SK-N-SH treated with all-trans-retinoic acid at 6 μM for 48 hours (cell line): ENCODE data around the gene GAB4.
"Not testable (repeated sequence)": the region's sequence is repeated elsewhere in the genome, so short reads cannot be mapped to it uniquely, and the experiment has no call there.

Source experiments
- ATAC-seq: fragments of 200-7000 bp; cut with Tn5 transposase; 3 replicates; pipeline ENCODE4 v1.9.1; 2020; ENCODE audit warnings: mild to moderate bottlenecking, moderate library complexity
- ARNTL ChIP-seq: fragments of 450-650 bp; formaldehyde crosslinking; IDR thresholded peaks from 2 replicates; pipeline ENCODE4 v1.5.0; 2020; ENCODE audit warnings: low read depth, mild to moderate bottlenecking, moderate library complexity, borderline replicate concordance
- BACH2 ChIP-seq: fragments of 250-450 bp; sonication (Bioruptor Pico); IDR thresholded peaks from 2 replicates; pipeline ENCODE4 v1.9.0; 2021; ENCODE audit warnings: mild to moderate bottlenecking, borderline replicate concordance
- ESRRG ChIP-seq: fragments of 250-450 bp; sonication (Bioruptor Pico); IDR thresholded peaks from 2 replicates; pipeline ENCODE4 v1.6.1; 2021; ENCODE audit warnings: mild to moderate bottlenecking
- GLIS3 ChIP-seq: fragments of 250-450 bp; sonication (Bioruptor Pico); IDR thresholded peaks from 2 replicates; pipeline ENCODE4 v1.5.0; 2020; ENCODE audit warnings: mild to moderate bottlenecking, moderate library complexity
- ISL1 ChIP-seq: fragments of 250-450 bp; sonication (Bioruptor Pico); IDR thresholded peaks from 2 replicates; pipeline ENCODE4 v2.1.2; 2022; ENCODE audit warnings: mild to moderate bottlenecking, moderate library complexity
- OSR1 ChIP-seq: fragments of 250-450 bp; sonication (Bioruptor Pico); IDR thresholded peaks from 2 replicates; pipeline ENCODE4 v1.8.0; 2022; ENCODE audit warnings: moderate library complexity, mild to moderate bottlenecking, inconsistent platforms
- PATZ1 ChIP-seq: fragments of 250-450 bp; sonication (Bioruptor Pico); IDR thresholded peaks from 2 replicates; pipeline ENCODE4 v1.8.0; 2020; ENCODE audit warnings: mild to moderate bottlenecking, moderate library complexity, borderline replicate concordance
- POU6F1 ChIP-seq: fragments of 250-450 bp; sonication (Bioruptor Pico); IDR thresholded peaks from 2 replicates; pipeline ENCODE4 v1.8.0; 2021; ENCODE audit warnings: low read depth, mild to moderate bottlenecking, moderate library complexity, borderline replicate concordance
- PPARA ChIP-seq: fragments of 250-450 bp; sonication (Bioruptor Pico); IDR thresholded peaks from 2 replicates; pipeline ENCODE4 v1.5.0; 2020; ENCODE audit warnings: mild to moderate bottlenecking, borderline replicate concordance
- RARB ChIP-seq: fragments of 250-450 bp; sonication (Bioruptor Pico); IDR thresholded peaks from 2 replicates; pipeline ENCODE4 v1.8.0; 2021; ENCODE audit warnings: mild to moderate bottlenecking, moderate library complexity
- SNAI2 ChIP-seq: fragments of 250-450 bp; sonication (Bioruptor Pico); IDR thresholded peaks from 2 replicates; pipeline ENCODE4 v1.5.0; 2020; ENCODE audit warnings: mild to moderate bottlenecking, moderate library complexity
- TCF4 ChIP-seq: fragments of 250-450 bp; sonication (Bioruptor Pico); IDR thresholded peaks from 2 replicates; pipeline ENCODE4 v1.8.0; 2021; ENCODE audit warnings: mild to moderate bottlenecking, moderate library complexity, borderline replicate concordance
- TOX ChIP-seq: fragments of 250-450 bp; sonication (Bioruptor Pico); IDR thresholded peaks from 2 replicates; pipeline ENCODE4 v1.8.0; 2021; ENCODE audit warnings: mild to moderate bottlenecking, moderate library complexity, borderline replicate concordance
- TSHZ2 ChIP-seq: fragments of 250-450 bp; sonication (Bioruptor Pico); IDR thresholded peaks from 2 replicates; pipeline ENCODE4 v1.5.0; 2020; ENCODE audit warnings: mild to moderate bottlenecking, moderate library complexity
- ZC3H10 ChIP-seq: fragments of 250-450 bp; sonication (Bioruptor Pico); IDR thresholded peaks from 2 replicates; pipeline ENCODE4 v1.5.1; 2021; ENCODE audit warnings: mild to moderate bottlenecking, moderate library complexity
- ZFP3 ChIP-seq: fragments of 250-450 bp; sonication (Bioruptor Pico); IDR thresholded peaks from 2 replicates; pipeline ENCODE4 v1.5.0; 2020; ENCODE audit warnings: mild to moderate bottlenecking, moderate library complexity
- ZFP30 ChIP-seq: fragments of 450-650 bp; formaldehyde crosslinking; IDR thresholded peaks from 2 replicates; pipeline ENCODE4 v1.5.0; 2022; ENCODE audit warnings: mild to moderate bottlenecking, moderate library complexity
- ZNF565 ChIP-seq: fragments of 450-650 bp; formaldehyde crosslinking; conservative IDR thresholded peaks from 2 replicates; pipeline ENCODE4 v1.5.0; 2020; ENCODE audit warnings: low read depth, mild to moderate bottlenecking, moderate library complexity
- ZNF70 ChIP-seq: fragments of 450-650 bp; formaldehyde crosslinking; IDR thresholded peaks from 2 replicates; pipeline ENCODE4 v1.5.0; 2020; ENCODE audit warnings: mild to moderate bottlenecking, moderate library complexity
- ZNF8 ChIP-seq: fragments of 450-650 bp; formaldehyde crosslinking; IDR thresholded peaks from 2 replicates; pipeline ENCODE4 v1.5.0; 2020; ENCODE audit warnings: mild to moderate bottlenecking, moderate library complexity
- TF ChIP-seq, protein P1 (sequence below): fragments of 250-450 bp; sonication (Bioruptor Pico); IDR thresholded peaks from 2 replicates; pipeline ENCODE4 v1.5.1; 2020; ENCODE audit warnings: low read depth, mild to moderate bottlenecking, moderate library complexity

Gene GAB4

GRCh38 chr22:16915701-16916100, 92.3 kb downstream of the GAB4 start:
- TF ChIP-seq ZFP30 (CRISPR knock-in tag): no peak
- no peak for TF ChIP-seq BACH2 (CRISPR knock-in tag)
- no peak for TF ChIP-seq ESRRG (CRISPR knock-in tag)
- TF ChIP-seq TCF4: no peak
- no peak for TF ChIP-seq GLIS3 (CRISPR knock-in tag)
- TF ChIP-seq TSHZ2 (CRISPR knock-in tag): no peak
- TF ChIP-seq ARNTL: no peak
- no peak for TF ChIP-seq ZFP3
- no peak for TF ChIP-seq TOX (CRISPR knock-in tag)
- TF ChIP-seq ISL1: no peak
- no peak for TF ChIP-seq RARB (CRISPR knock-in tag)
- TF ChIP-seq PPARA (CRISPR knock-in tag): no peak
- TF ChIP-seq, protein P1, sequence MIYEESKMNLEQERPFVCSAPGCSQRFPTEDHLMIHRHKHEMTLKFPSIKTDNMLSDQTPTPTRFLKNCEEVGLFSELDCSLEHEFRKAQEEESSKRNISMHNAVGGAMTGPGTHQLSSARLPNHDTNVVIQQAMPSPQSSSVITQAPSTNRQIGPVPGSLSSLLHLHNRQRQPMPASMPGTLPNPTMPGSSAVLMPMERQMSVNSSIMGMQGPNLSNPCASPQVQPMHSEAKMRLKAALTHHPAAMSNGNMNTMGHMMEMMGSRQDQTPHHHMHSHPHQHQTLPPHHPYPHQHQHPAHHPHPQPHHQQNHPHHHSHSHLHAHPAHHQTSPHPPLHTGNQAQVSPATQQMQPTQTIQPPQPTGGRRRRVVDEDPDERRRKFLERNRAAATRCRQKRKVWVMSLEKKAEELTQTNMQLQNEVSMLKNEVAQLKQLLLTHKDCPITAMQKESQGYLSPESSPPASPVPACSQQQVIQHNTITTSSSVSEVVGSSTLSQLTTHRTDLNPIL (CRISPR knock-in tag): no peak
- no peak for TF ChIP-seq OSR1 (CRISPR knock-in tag)
- no peak for TF ChIP-seq ZNF565 (CRISPR knock-in tag)
- no peak for TF ChIP-seq ZNF70 (CRISPR knock-in tag)
- no peak for ATAC-seq

DNA sequence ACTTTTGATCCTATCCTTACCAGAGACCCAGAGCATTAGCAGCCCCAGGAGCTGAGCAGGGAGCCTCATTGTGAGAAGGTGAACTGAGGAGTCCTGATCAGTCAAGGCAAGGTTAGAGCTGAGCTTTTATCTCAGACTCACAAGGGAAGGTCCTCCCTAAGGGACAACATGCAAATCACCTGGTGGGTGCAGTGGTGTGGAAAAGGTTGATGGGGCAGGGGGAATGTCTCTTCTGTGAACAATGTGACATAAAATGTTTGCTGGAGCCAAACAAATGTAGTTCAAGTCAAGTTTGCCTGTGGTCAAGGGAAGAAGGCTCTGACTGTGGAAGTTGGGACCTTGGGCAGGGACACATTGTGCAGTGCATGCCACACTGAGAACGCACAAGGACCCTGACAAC, 93.1 kb downstream of the GAB4 start:
- not testable (repeated sequence) for ATAC-seq

DNA sequence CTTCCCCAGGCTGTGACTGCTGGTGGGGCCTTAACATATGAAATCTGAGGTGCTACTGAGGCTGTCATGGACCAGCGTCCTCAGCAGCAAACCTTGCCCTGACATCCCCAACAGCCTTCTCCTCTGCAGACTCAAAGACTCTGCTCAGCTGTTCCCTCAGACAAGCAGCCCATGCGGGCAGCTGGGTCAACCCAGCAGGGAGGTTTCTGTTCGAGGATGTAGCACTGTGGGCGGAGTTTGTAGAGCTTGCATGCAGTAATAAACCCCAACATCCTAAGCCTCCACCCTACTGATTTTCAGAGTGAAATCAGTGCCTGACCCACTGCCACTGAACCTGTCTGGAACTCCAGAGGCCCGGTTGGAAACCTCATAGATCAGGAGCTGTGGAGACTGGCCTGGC, 94.0 kb downstream of the GAB4 start:
- ATAC-seq: no peak
- TF ChIP-seq PATZ1 (CRISPR knock-in tag): no peak
- no peak for TF ChIP-seq ZFP3
- TF ChIP-seq ZNF70 (CRISPR knock-in tag): no peak
- TF ChIP-seq PPARA (CRISPR knock-in tag): no peak

DNA sequence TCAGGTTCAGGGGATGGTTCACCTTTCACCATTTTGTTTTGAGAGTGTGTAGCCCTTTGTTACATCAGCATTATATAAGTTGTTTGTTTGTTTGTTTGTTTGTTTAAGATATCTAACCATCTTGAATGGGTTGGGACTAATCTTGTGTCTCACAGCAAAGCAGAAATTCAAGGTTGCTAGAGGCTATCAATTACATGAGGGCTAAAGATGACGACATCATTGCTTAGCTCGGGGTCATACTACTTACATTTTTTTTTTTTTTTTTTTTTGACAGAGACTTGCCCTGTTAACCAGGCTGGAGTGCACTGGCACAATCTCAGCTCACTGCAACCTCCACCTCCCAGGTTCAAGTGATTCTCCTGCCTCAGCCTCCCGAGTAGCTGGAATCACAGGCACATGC, 95.7 kb downstream of the GAB4 start:
- TF ChIP-seq POU6F1 (CRISPR knock-in tag) (no peak), RARB (CRISPR knock-in tag) (no peak), OSR1 (CRISPR knock-in tag) (no peak), ZFP3 (no peak), PPARA (CRISPR knock-in tag) (no peak), TOX (CRISPR knock-in tag) (no peak), SNAI2 (CRISPR knock-in tag) (no peak), ZC3H10 (CRISPR knock-in tag) (no peak), TSHZ2 (CRISPR knock-in tag) (no peak), ESRRG (CRISPR knock-in tag) (no peak), ZNF565 (CRISPR knock-in tag) (no peak), TCF4 (no peak), ISL1 (no peak), ZNF8 (no peak), BACH2 (CRISPR knock-in tag) (no peak), PATZ1 (CRISPR knock-in tag) (no peak), ZNF70 (CRISPR knock-in tag) (no peak)
- TF ChIP-seq, protein P1 (CRISPR knock-in tag): no peak
- no peak for ATAC-seq
